SK-N-MC (cell line): ENCODE measurements around the gene NPTN.

Experiments used
- EZH2 ChIP-seq: fragments of 200-600 bp; sonication (generic); IDR thresholded peaks from one replicate; pipeline ENCODE4 v1.6.1; 2017; ENCODE audit warnings: antibody characterized with exemption
- FOXP2 ChIP-seq: optimal IDR thresholded peaks from 2 replicates; pipeline ENCODE3; 2011; ENCODE audit warnings: mild to moderate bottlenecking, moderate library complexity; ENCODE audit not compliant: insufficient read depth; ENCODE audit errors: extremely low read length, control extremely low read depth
- POLR2AphosphoS5 ChIP-seq: IDR thresholded peaks from 2 replicates; pipeline ENCODE4 v1.6.1; 2012; ENCODE audit warnings: mild to moderate bottlenecking, low read depth, low read length, borderline replicate concordance

DNA sequence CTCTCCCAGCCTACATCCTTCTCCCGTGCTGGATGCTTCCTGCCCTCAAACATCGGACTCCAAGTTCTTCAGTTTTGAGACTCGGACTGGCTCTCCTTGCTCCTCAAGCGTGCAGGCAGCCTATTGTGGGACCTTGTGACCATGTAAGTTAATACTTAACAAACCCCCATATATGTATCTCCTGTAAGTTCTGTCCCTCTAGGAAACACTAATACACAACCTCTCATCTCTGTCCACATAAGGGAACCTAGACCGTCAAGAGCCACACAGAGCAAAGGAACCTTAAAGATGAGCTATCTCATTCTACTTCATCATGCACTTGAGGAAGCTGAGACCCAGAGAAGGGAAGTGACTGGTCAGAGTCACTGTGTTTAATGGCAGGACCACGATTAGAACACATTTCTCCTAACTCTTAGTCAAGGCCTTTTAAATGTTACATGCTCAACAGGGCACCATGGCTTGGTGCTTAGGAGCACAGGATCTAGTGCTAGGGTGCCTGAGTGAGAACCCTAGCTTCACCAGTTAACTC lies 50.3 kb downstream of the NPTN start:
- no peak for TF ChIP-seq POLR2AphosphoS5
- TF ChIP-seq EZH2: no peak
- TF ChIP-seq FOXP2: no peak
